Breast epithelium (tissue), 3 donors: ENCODE data around the gene TRMT61B.

ENCODE experiments used
- CTCF ChIP-seq, 3 donors: fragments of 450-650 bp; IDR thresholded peaks; one replicate each; pipeline ENCODE4 v1.5.1; 2016 to 2017; ENCODE audit warnings: antibody characterized with exemption in 3 of 3, mild to moderate bottlenecking in 3 of 3, moderate library complexity in 3 of 3
- POLR2A ChIP-seq: fragments of 450-650 bp; IDR thresholded peaks from one replicate; pipeline ENCODE4 v1.6.1; 2016; ENCODE audit warnings: antibody characterized with exemption, mild to moderate bottlenecking, moderate library complexity

- TF ChIP-seq POLR2A (no peak), CTCF (IDR thresholded peaks at IDR 0.05) (no peak)
Observed at GRCh38 chr2:28868611-28869010, 1.5 kb downstream of the TRMT61B start.
